Thoracic aorta (tissue), 2 donors: ENCODE data around the gene DPP6. TPM values are rescaled to one million over a fixed set of nuclear protein-coding genes. Genes with fewer than 3 reads are reported as not detected.

Experiments used
- ATAC-seq: fragments of 150-250 bp; one replicate; pipeline ENCODE4 v1.8.0; 2017; ENCODE audit warnings: low read depth; ENCODE audit not compliant: insufficient number of reproducible peaks, low FRiP score
- DNase-seq: peaks from one replicate; pipeline ENCODE4 v3.0.0-alpha.2; 2020; ENCODE audit warnings: low spot score
- H3K27ac ChIP-seq, 2 donors: fragments of 200-600 bp; sonication (generic); 1 replicate in 1 of 2; 2 replicates in 1 of 2; pipeline ENCODE4 v1.5.1; 2016; ENCODE audit warnings: mild to moderate bottlenecking in 2 of 2, moderate library complexity in 2 of 2
- H3K27me3 ChIP-seq: fragments of 200-600 bp; sonication (generic); replicated peaks from 2 replicates; pipeline ENCODE4 v1.6.0; 2016; ENCODE audit warnings: mild to moderate bottlenecking; ENCODE audit not compliant: insufficient read depth
- H3K36me3 ChIP-seq: fragments of 200-600 bp; sonication (generic); one replicate; pipeline ENCODE4 v1.5.1; 2016
- H3K4me1 ChIP-seq, 2 donors: fragments of 200-600 bp; sonication (generic); 1 replicate in 1 of 2; 2 replicates in 1 of 2; pipeline versions ENCODE4 v1.5.1 to v1.6.0; 2016; ENCODE audit warnings: low read depth in 2 of 2, mild to moderate bottlenecking in 1 of 2; ENCODE audit not compliant: control insufficient read depth in 1 of 2
- H3K4me3 ChIP-seq: fragments of 200-600 bp; sonication (generic); 2 replicates; pipeline ENCODE4 v1.5.1; 2016; ENCODE audit warnings: mild to moderate bottlenecking
- H3K9me3 ChIP-seq: fragments of 200-600 bp; sonication (generic); 2 replicates; pipeline ENCODE4 v1.5.1; 2016
- CTCF ChIP-seq: fragments of 200-600 bp; sonication (generic); IDR thresholded peaks from one replicate; pipeline ENCODE4 v1.5.1; 2019; ENCODE audit warnings: antibody characterized with exemption
- total RNA-seq, 2 donors: library from RNA; depleted of rRNA; stranded (reverse); fragments of >200 nt; gene quantifications; one replicate each; pipeline versions ENCODE4 v1.1.0 to v1.2.3, GENCODE V29; 2016

The DPP6 gene
- total RNA-seq, 2 donors from 2014 or later, result not detected

- no peak overlapping the region for H3K27ac ChIP-seq
- H3K4me1 ChIP-seq, result no peaks in the 10 kb centered on the region
- H3K4me3 ChIP-seq, result no peak overlapping the region
- DNase-seq, result no peak
- H3K36me3 ChIP-seq, result no peaks in the 10 kb centered on the region
- ATAC-seq, result no peak
- TF ChIP-seq CTCF, result no peak
- H3K9me3 ChIP-seq, result no peaks in the 10 kb centered on the region
- H3K27me3 ChIP-seq, result no peaks in the 10 kb centered on the region
Observed at GRCh38 chr7:154741131-154741530, 688.9 kb downstream of the DPP6 start.

- TF ChIP-seq CTCF, result no peak
- Histone ChIP-seq H3K4me3 (no peak overlapping the region), H3K9me3 (no peaks in the 10 kb centered on the region), H3K27ac (no peak overlapping the region), H3K4me1 (no peaks in the 10 kb centered on the region), H3K27me3 (no peaks in the 10 kb centered on the region), H3K36me3 (no peaks in the 10 kb centered on the region)
- DNase-seq, result no peak
- ATAC-seq, result no peak
Observed at GRCh38 chr7:154743206-154743605, 691.0 kb downstream of the DPP6 start.

GRCh38 chr7:154744256-154744860 is 692.2 kb downstream of the DPP6 start:
- Histone ChIP-seq H3K27ac (no peak overlapping the region), H3K4me3 (no peak overlapping the region), H3K9me3 (no peaks in the 10 kb centered on the region), H3K27me3 (no peaks in the 10 kb centered on the region), H3K4me1 (no peaks in the 10 kb centered on the region), H3K36me3 (no peaks in the 10 kb centered on the region)
- DNase-seq (no peak), ATAC-seq (no peak)
- TF ChIP-seq CTCF, result peak; percentile 10

GRCh38 chr7:154744861-154745258 is 692.7 kb downstream of the DPP6 start:
- Histone ChIP-seq H3K4me3 (no peak overlapping the region), H3K27ac (no peak overlapping the region), H3K4me1 (no peaks in the 10 kb centered on the region), H3K27me3 (no peaks in the 10 kb centered on the region), H3K9me3 (no peaks in the 10 kb centered on the region), H3K36me3 (no peaks in the 10 kb centered on the region)
- DNase-seq (no peak), ATAC-seq (no peak)
- TF ChIP-seq CTCF, result no peak

GRCh38 chr7:154746571-154747360 is 694.6 kb downstream of the DPP6 start:
- no peaks in the 10 kb centered on the region for H3K9me3 ChIP-seq
- no peak for TF ChIP-seq CTCF
- ATAC-seq, result no peak
- no peaks in the 10 kb centered on the region for H3K36me3 ChIP-seq
- no peaks in the 10 kb centered on the region for H3K4me1 ChIP-seq
- no peak overlapping the region for H3K27ac ChIP-seq
- DNase-seq, result no peak
- no peak overlapping the region for H3K4me3 ChIP-seq
- H3K27me3 ChIP-seq, result no peaks in the 10 kb centered on the region
